Measurements from ENCODE around the gene ERCC5. TPM values are rescaled to one million over a fixed set of nuclear protein-coding genes. Genes with fewer than 3 reads are reported as not detected.

Gene ERCC5
- polyA plus RNA-seq, 4 donors, result 73.8 to 79.8 (median 75.4) TPM

- no peak for DNase-seq (ENCODE audit: low read depth in 4 of 4, low spot score in 3 of 4)
These were observed 68.6 kb downstream of the ERCC5 start for GRCh38 chr13:102914339-102914930.

DNA sequence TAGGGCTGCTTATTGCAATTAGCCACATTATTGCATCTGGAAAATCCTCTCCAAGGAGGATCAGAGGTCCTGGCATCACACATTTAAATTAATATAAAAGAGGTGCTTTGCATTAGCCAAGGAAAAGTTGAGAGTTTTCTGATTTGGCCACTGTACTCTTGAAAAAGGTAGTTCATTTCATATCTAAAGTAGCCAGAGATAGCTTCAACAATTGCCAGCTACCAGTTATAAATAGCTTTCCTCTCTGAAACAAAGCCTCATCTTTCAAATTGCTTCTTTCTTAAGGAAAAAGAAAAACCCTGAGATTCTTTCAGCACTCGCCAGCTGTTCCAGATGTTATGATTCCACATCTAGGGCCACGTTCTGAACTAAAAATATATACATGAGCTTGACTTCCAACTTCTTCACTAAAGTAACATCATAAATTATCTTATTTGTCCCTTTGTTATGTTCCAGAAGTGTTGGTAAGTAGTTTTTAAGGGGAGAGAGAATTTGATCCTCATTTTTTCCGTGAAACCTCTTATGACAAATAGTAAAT is 69.6 kb downstream of the ERCC5 start:
- DNase-seq (ENCODE audit: low read depth in 4 of 4, low spot score in 3 of 4), result no peak

GRCh38 chr13:102917019-102917418 is 71.2 kb downstream of the ERCC5 start:
- DNase-seq (ENCODE audit: low read depth in 4 of 4, low spot score in 3 of 4), result no peak

- DNase-seq (ENCODE audit: low read depth in 4 of 4, low spot score in 3 of 4), result no peak
These were observed 76.4 kb downstream of the ERCC5 start for GRCh38 chr13:102922184-102922583.

Other genes with a start within 250 kb of the ERCC5 start
- 10 to 100 TPM; 51.4 to 70.7 (median 61.4) TPM for gene TPP2, start 249.0 kb upstream of the ERCC5 start, polyA plus RNA-seq (ENCODE audit: insufficient read length in 4 of 4)
- gene METTL21C, start 151.0 kb upstream of the ERCC5 start, polyA plus RNA-seq (ENCODE audit: insufficient read length in 4 of 4), result 1 to 10 TPM in 2 of 4 donors, under 1 TPM in 2; 0.21 to 1.3 (median 0.74) TPM
- 10 to 100 TPM; 34.0 to 36.7 (median 35.5) TPM for gene TEX30, start 72.2 kb upstream of the ERCC5 start, polyA plus RNA-seq (ENCODE audit: insufficient read length in 4 of 4)
- 10 to 100 TPM; 48.9 to 57.8 (median 56.2) TPM for gene POGLUT2, start 47.1 kb upstream of the ERCC5 start, polyA plus RNA-seq (ENCODE audit: insufficient read length in 4 of 4)
- gene BIVM, start 46.9 kb upstream of the ERCC5 start, polyA plus RNA-seq (ENCODE audit: insufficient read length in 4 of 4), result 10 to 100 TPM; 45.8 to 63.6 (median 53.0) TPM
- gene SLC10A2, start 220.4 kb downstream of the ERCC5 start, polyA plus RNA-seq (ENCODE audit: insufficient read length in 4 of 4), result under 1 TPM; 0.34 to 0.94 (median 0.70) TPM

Data from right renal pelvis (tissue), 4 donors.